B cell (primary cell): Measurements from ENCODE around the gene PTPRO. TPM values are rescaled to one million over a fixed set of nuclear protein-coding genes. Genes with fewer than 3 reads are reported as not detected.

Source experiments
- ATAC-seq: fragments of 200-7000 bp; cut with Tn5 transposase; one replicate; pipeline ENCODE4 v1.10.0; 2021; ENCODE audit warnings: low read depth, mild to moderate bottlenecking, moderate number of reproducible peaks, moderate library complexity
- CTCF ChIA-PET: fragments of 350-600 bp; sonication (Branson Sonifier 250); formaldehyde crosslinking; loops from one replicate; lab custom pipeline; 2021; ENCODE audit warnings: antibody characterized with exemption, inconsistent platforms; lab: Charles Lee
- POLR2A ChIA-PET: fragments of 350-600 bp; sonication (Branson Sonifier 250); formaldehyde crosslinking; loops from one replicate; lab custom pipeline; 2021; ENCODE audit warnings: antibody characterized with exemption; lab: Charles Lee
- DNase-seq: peaks from one replicate; pipeline ENCODE4 v3.0.0; 2013
- H2AFZ ChIP-seq: 2 replicates; pipeline ENCODE4 v1.6.1; 2012; ENCODE audit warnings: mild to moderate bottlenecking, low read depth, low read length; ENCODE audit not compliant: insufficient read depth, poor library complexity, severe bottlenecking
- H3K27ac ChIP-seq, 2 donors: 1 replicate in 1 of 2; 2 replicates in 1 of 2; pipeline ENCODE4 v1.5.1; 2012 to 2013; ENCODE audit warnings: low read length in 2 of 2, mild to moderate bottlenecking in 2 of 2, moderate library complexity in 1 of 2
- H3K27me3 ChIP-seq, 4 experiments: fragments of 200-600 bp in 1 of 4; sonication (generic) in 1 of 4; replicated peaks in 1 of 4; 1 replicate in 2 of 4; 2 replicates in 2 of 4; pipeline versions ENCODE4 v1.6.1 to v1.7.0; 2013 to 2016; ENCODE audit warnings: low read length in 3 of 4, mild to moderate bottlenecking in 2 of 4, mixed read lengths in 1 of 4, moderate library complexity in 1 of 4; ENCODE audit not compliant: insufficient read depth in 4 of 4, control insufficient read depth in 3 of 4; ENCODE audit errors: control extremely low read depth in 1 of 4
- H3K36me3 ChIP-seq, 2 experiments: replicated peaks in 1 of 2; 1 replicate in 1 of 2; 2 replicates in 1 of 2; pipeline versions ENCODE4 v1.6.1 to v1.7.1; 2013; ENCODE audit warnings: low read length in 1 of 2; ENCODE audit not compliant: insufficient read depth in 2 of 2, control insufficient read depth in 1 of 2; ENCODE audit errors: control extremely low read depth in 1 of 2, extremely low read depth in 1 of 2
- H3K4me1 ChIP-seq, 2 donors: fragments of 200-600 bp in 1 of 2; sonication (generic) in 1 of 2; 1 replicate in 1 of 2; 2 replicates in 1 of 2; pipeline versions ENCODE4 v1.5.1 to v1.6.1; 2013 to 2017; ENCODE audit warnings: low read length in 2 of 2; ENCODE audit not compliant: control insufficient read depth in 2 of 2, insufficient read depth in 2 of 2
- H3K4me2 ChIP-seq: replicated peaks from 2 replicates; pipeline ENCODE3; 2012; ENCODE audit warnings: mild to moderate bottlenecking, low read depth, low read length; ENCODE audit not compliant: poor library complexity, severe bottlenecking
- H3K4me3 ChIP-seq, 5 experiments: fragments of 200-600 bp in 1 of 5; sonication (generic) in 1 of 5; 1 replicate in 3 of 5; 2 replicates in 2 of 5; pipeline versions ENCODE4 v1.5.1 to v1.7.0; 2011 to 2016; ENCODE audit warnings: low read length in 4 of 5, mild to moderate bottlenecking in 4 of 5, low read depth in 2 of 5, control low read depth in 1 of 5, moderate library complexity in 1 of 5; ENCODE audit not compliant: insufficient read depth in 1 of 5; ENCODE audit errors: control extremely low read depth in 1 of 5, extremely low read depth in 1 of 5
- H3K79me2 ChIP-seq: fragments of 200-600 bp; sonication (generic); one replicate; pipeline ENCODE4 v1.6.0; 2016; ENCODE audit warnings: low read length; ENCODE audit not compliant: control insufficient read depth, insufficient read depth
- H3K9ac ChIP-seq: fragments of 200-600 bp; sonication (generic); 2 replicates; pipeline ENCODE4 v1.6.1; 2017; ENCODE audit warnings: mild to moderate bottlenecking, low read length, moderate library complexity
- H3K9me3 ChIP-seq, 3 donors: one replicate each; pipeline versions ENCODE4 v1.6.1 to v1.7.1; 2013; ENCODE audit warnings: low read length in 2 of 3; ENCODE audit not compliant: control insufficient read depth in 2 of 3, insufficient read depth in 1 of 3; ENCODE audit errors: control extremely low read depth in 1 of 3
- H4K20me1 ChIP-seq: 2 replicates; pipeline ENCODE4 v1.6.0; 2012; ENCODE audit warnings: mild to moderate bottlenecking, low read length; ENCODE audit not compliant: insufficient read depth, control insufficient read depth, poor library complexity, severe bottlenecking
- H3K27ac Mint-ChIP-seq: one replicate; pipeline ENCODE4 v1.8.0; 2021; ENCODE audit warnings: mixed read lengths
- H3K27me3 Mint-ChIP-seq: one replicate; pipeline ENCODE4 v1.8.0; 2021; ENCODE audit warnings: mixed read lengths
- H3K4me1 Mint-ChIP-seq: one replicate; pipeline ENCODE4 v1.8.0; 2021; ENCODE audit warnings: mixed read lengths
- H3K4me3 Mint-ChIP-seq: one replicate; pipeline ENCODE4 v1.8.0; 2021; ENCODE audit warnings: mixed read lengths
- H3K9me3 Mint-ChIP-seq: one replicate; pipeline ENCODE4 v1.8.0; 2022; ENCODE audit warnings: mixed read lengths; ENCODE audit not compliant: insufficient read depth
- EZH2 ChIP-seq: IDR thresholded peaks from 2 replicates; pipeline ENCODE4 v1.6.1; 2012; ENCODE audit warnings: borderline replicate concordance, low read depth, mild to moderate bottlenecking, moderate library complexity, low read length; ENCODE audit not compliant: insufficient read depth, poor library complexity, severe bottlenecking
- WGBS: methylation state at CpG from one replicate; pipeline ENCODE4 v1.1.5; 2013; ENCODE audit warnings: missing lambda C conversion rate; ENCODE audit not compliant: insufficient coverage; 5-methylcytosine and 5-hydroxymethylcytosine counted together
- intact Hi-C: fragments of 100-400 bp; cut with micrococcal nuclease; formaldehyde crosslinking; loops from one replicate; pipeline ENCODE4 v1.10.0; 2022
- polyA plus RNA-seq: library from polyadenylated mRNA; depleted of rRNA; stranded (reverse); fragments of >200 nt; gene quantifications from 2 replicates; pipeline ENCODE4 v1.2.3, GENCODE V29; 2012
- total RNA-seq, 2 donors: library from RNA; stranded (reverse); fragments of 120-200 nt in 1 of 2; gene quantifications; 1 replicate in 1 of 2; 2 replicates in 1 of 2; pipeline versions ENCODE4 v1.2.3 to v1.2.4, GENCODE V29; 2013 to 2022
- TF ChIP-seq, protein P1 (sequence below): fragments of 200-600 bp; IDR thresholded peaks from one replicate; pipeline ENCODE4 v1.8.0; 2022; ENCODE audit warnings: antibody characterized with exemption, mild to moderate bottlenecking

PTPRO gene
- total and polyA plus RNA-seq, 2 donors (not counting 1 experiment from before 2014, with no cell fraction given): 23.1 to 23.6 TPM

DNA sequence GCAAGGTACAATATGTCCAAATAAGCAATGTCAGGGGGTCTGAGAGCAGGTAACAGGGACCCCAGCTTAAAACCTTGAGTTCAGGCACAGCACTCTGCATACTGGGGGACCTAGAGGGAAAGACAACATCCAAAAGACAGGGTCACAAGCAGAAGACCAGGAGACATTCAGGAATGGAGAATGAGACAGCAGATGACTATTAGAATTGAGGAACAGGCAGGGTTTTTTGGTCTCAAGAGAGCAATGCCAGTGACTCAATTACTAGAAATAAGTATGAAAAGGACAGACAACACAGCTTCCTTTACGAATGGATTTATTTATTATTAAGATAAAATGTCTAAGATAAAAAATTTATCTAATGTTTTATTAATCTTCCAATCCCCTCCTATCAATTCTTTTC lies 223.0 kb downstream of the PTPRO start:
- CTCF ChIA-PET: interaction anchor here (1.2 to 13.7 kb wide), 8 partner anchors 11 to 42 kb away, joined by 5 to 141 read pairs (median 11); no protein-coding TSS in a partner anchor
- POLR2A ChIA-PET: interaction anchor here (1.4 to 2.2 kb wide), 2 partner anchors 9 to 775 kb away, joined by 3 to 9 read pairs; a partner anchor contains a TSS
- peak overlapping the region; percentile 82 for H3K4me2 ChIP-seq
- H2AFZ ChIP-seq: peak overlapping the region; percentile 71
- peaks cover 0 to 2% (median 0%) of the 10 kb centered on the region in 3 donors for H3K9me3 ChIP-seq
- Mint-ChIP-seq H3K4me1 (peaks cover 50% of the 10 kb centered on the region), H3K9me3 (no peaks in the 10 kb centered on the region), H3K27me3 (no peaks in the 10 kb centered on the region), H3K4me3 (peak overlapping the region; percentile 65), H3K27ac (peak overlapping the region; percentile 85)
- H3K9ac ChIP-seq: peak overlapping the region; percentile 94
- ATAC-seq: no peak
- TF ChIP-seq, protein P1, sequence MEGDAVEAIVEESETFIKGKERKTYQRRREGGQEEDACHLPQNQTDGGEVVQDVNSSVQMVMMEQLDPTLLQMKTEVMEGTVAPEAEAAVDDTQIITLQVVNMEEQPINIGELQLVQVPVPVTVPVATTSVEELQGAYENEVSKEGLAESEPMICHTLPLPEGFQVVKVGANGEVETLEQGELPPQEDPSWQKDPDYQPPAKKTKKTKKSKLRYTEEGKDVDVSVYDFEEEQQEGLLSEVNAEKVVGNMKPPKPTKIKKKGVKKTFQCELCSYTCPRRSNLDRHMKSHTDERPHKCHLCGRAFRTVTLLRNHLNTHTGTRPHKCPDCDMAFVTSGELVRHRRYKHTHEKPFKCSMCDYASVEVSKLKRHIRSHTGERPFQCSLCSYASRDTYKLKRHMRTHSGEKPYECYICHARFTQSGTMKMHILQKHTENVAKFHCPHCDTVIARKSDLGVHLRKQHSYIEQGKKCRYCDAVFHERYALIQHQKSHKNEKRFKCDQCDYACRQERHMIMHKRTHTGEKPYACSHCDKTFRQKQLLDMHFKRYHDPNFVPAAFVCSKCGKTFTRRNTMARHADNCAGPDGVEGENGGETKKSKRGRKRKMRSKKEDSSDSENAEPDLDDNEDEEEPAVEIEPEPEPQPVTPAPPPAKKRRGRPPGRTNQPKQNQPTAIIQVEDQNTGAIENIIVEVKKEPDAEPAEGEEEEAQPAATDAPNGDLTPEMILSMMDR: no peak
- TF ChIP-seq EZH2: no peak
- H3K27me3 ChIP-seq: no peaks in the 10 kb centered on the region
- DNase-seq: no peak
- no peak overlapping the region for H3K4me3 ChIP-seq
- H3K36me3 ChIP-seq: peaks cover 3 to 17% of the 10 kb centered on the region in 2 experiments
- intact Hi-C loops: loop anchor here (5.0 kb wide), 1 partner anchor 337 kb away; the partner anchor contains the start of gene STRAP
- WGBS: no CpG with 5 or more reads among the region's 1 CpG
- H3K79me2 ChIP-seq: peaks cover 36% of the 10 kb centered on the region
- peak overlapping the region; percentile 89 to 99 for H3K27ac ChIP-seq
- no peaks in the 10 kb centered on the region for H4K20me1 ChIP-seq
- peaks cover 25 to 38% of the 10 kb centered on the region in 2 donors for H3K4me1 ChIP-seq

DNA sequence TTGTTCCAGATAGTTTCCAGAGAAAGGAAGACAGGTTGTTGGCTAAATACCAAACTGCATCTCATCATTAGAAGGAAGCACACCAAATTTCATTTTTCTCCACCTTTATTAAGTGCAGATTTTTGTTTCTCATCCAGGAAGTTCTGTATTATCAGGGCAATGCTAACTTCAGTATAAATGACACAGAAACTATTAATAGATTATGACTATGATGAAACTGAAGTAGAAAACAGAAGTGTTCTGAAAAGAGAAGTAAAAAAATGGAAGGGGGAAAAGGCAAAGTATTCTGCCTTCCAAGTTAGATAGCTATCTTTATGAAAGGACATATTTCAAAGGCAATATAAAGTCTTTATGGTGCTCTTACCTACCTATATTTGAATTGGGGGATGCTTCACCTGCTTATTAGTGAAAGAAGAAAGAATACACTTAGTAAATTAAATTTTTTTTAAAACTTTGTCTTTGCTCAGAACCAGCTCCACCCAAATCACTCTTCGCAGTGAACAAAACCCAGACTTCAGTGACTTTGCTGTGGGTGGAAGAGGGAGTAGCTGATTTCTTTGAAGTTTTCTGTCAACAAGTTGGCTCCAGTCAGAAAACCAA lies 223.9 kb downstream of the PTPRO start:
- CTCF ChIA-PET: interaction anchor here (0.9 to 13.7 kb wide), 12 partner anchors 10 to 318 kb away, joined by 3 to 141 read pairs (median 7); no protein-coding TSS in a partner anchor
- TF ChIP-seq, protein P1: no peak
- no peak for TF ChIP-seq EZH2
- Histone ChIP-seq H4K20me1 (no peaks in the 10 kb centered on the region), H3K9me3 (peaks cover 0 to 2% (median 0%) of the 10 kb centered on the region in 3 donors), H3K79me2 (peaks cover 43% of the 10 kb centered on the region), H3K27me3 (no peaks in the 10 kb centered on the region), H3K4me3 (peak overlapping the region; percentile 33 to 74 (median 51)), H3K4me1 (peaks cover 34 to 44% of the 10 kb centered on the region in 2 donors), H3K36me3 (peaks cover 3 to 26% of the 10 kb centered on the region in 2 experiments), H3K9ac (peak overlapping the region; percentile 94), H3K4me2 (peak overlapping the region; percentile 82), H2AFZ (peak overlapping the region; percentile 71), H3K27ac (peak overlapping the region; percentile 89 to 99)
- Mint-ChIP-seq H3K9me3 (no peaks in the 10 kb centered on the region), H3K27me3 (no peaks in the 10 kb centered on the region), H3K4me1 (peaks cover 59% of the 10 kb centered on the region), H3K27ac (peak overlapping the region; percentile 100), H3K4me3 (peak overlapping the region; percentile 84)
- POLR2A ChIA-PET: interaction anchor here (1.2 to 2.2 kb wide), 3 partner anchors 10 to 775 kb away, joined by 3 to 9 read pairs (median 8); a partner anchor contains a TSS
- intact Hi-C loops: loop anchor here (1.0 to 5.0 kb wide), 4 partner anchors 14 to 336 kb away; partner anchors contain the start of gene STRAP
- ATAC-seq: peak; percentile 80
- WGBS: no CpG with 5 or more reads among the region's 1 CpG
- DNase-seq: peak; percentile 74
